Neuronal stem cell (in vitro differentiated cells): ENCODE data around the gene PDE6B.

Experiments used
- DNase-seq: peaks from one replicate; pipeline ENCODE4 v3.0.0-alpha.2; 2013; ENCODE audit warnings: low spot score
- H2AFZ ChIP-seq: one replicate; pipeline ENCODE4 v1.6.1; 2013; ENCODE audit warnings: mild to moderate bottlenecking, low read length, inconsistent platforms
- H2AK5ac ChIP-seq: 2 replicates; pipeline ENCODE4 v1.6.1; 2013; ENCODE audit warnings: low read depth, mild to moderate bottlenecking, inconsistent platforms, low read length, moderate library complexity, mixed read lengths
- H2BK120ac ChIP-seq: 2 replicates; pipeline ENCODE4 v1.6.1; 2013; ENCODE audit warnings: low read depth, mild to moderate bottlenecking, inconsistent platforms, low read length, moderate library complexity, mixed read lengths
- H2BK12ac ChIP-seq: one replicate; pipeline ENCODE4 v1.6.1; 2013; ENCODE audit warnings: low read length, inconsistent platforms
- H2BK15ac ChIP-seq: 2 replicates; pipeline ENCODE4 v1.6.1; 2013; ENCODE audit warnings: mild to moderate bottlenecking, low read length, inconsistent platforms, mixed read lengths
- H2BK5ac ChIP-seq: one replicate; pipeline ENCODE4 v1.6.1; 2013; ENCODE audit warnings: inconsistent platforms, mild to moderate bottlenecking, low read length, moderate library complexity
- H3K14ac ChIP-seq: one replicate; pipeline ENCODE4 v1.6.1; 2013; ENCODE audit warnings: low read length, inconsistent platforms
- H3K18ac ChIP-seq: 2 replicates; pipeline ENCODE4 v1.6.1; 2013; ENCODE audit warnings: low read length, inconsistent platforms
- H3K23ac ChIP-seq: 2 replicates; pipeline ENCODE4 v1.6.1; 2013; ENCODE audit warnings: low read depth, mild to moderate bottlenecking, mixed read lengths, low read length, inconsistent platforms; ENCODE audit not compliant: poor library complexity
- H3K27ac ChIP-seq: replicated peaks from 3 replicates; pipeline ENCODE4 v1.5.1; 2013; ENCODE audit warnings: low read length, inconsistent platforms
- H3K27me3 ChIP-seq, 3 experiments: 2 replicates each; pipeline ENCODE4 v1.6.1; 2013; ENCODE audit warnings: low read length in 3 of 3, mild to moderate bottlenecking in 2 of 3, inconsistent platforms in 1 of 3, low read depth in 1 of 3, mixed read lengths in 1 of 3, moderate library complexity in 1 of 3; ENCODE audit not compliant: control insufficient read depth in 3 of 3, insufficient read depth in 3 of 3
- H3K36me3 ChIP-seq, 2 donors: replicated peaks in 1 of 2; 2 replicates each; pipeline ENCODE4 v1.6.1; 2013; ENCODE audit warnings: low read length in 2 of 2; ENCODE audit not compliant: control insufficient read depth in 2 of 2, insufficient read depth in 2 of 2
- H3K4ac ChIP-seq: 2 replicates; pipeline ENCODE4 v1.6.1; 2013; ENCODE audit warnings: inconsistent platforms, mild to moderate bottlenecking, low read length, moderate library complexity
- H3K4me1 ChIP-seq, 2 donors: 1 replicate in 1 of 2; 2 replicates in 1 of 2; pipeline ENCODE4 v1.6.1; 2013; ENCODE audit warnings: low read length in 2 of 2, low read depth in 1 of 2; ENCODE audit not compliant: control insufficient read depth in 2 of 2, insufficient read depth in 1 of 2
- H3K4me2 ChIP-seq: one replicate; pipeline ENCODE4 v1.6.1; 2013; ENCODE audit warnings: mild to moderate bottlenecking, low read length, inconsistent platforms; ENCODE audit not compliant: insufficient read depth, poor library complexity, severe bottlenecking
- H3K4me3 ChIP-seq, 2 donors: 2 replicates each; pipeline ENCODE4 v1.5.1; 2013; ENCODE audit warnings: low read length in 2 of 2, mild to moderate bottlenecking in 2 of 2, inconsistent platforms in 1 of 2, moderate library complexity in 1 of 2
- H3K79me1 ChIP-seq: one replicate; pipeline ENCODE4 v1.6.1; 2013; ENCODE audit warnings: low read depth, mild to moderate bottlenecking, inconsistent platforms, low read length, moderate library complexity
- H3K9ac ChIP-seq: one replicate; pipeline ENCODE4 v1.6.1; 2013; ENCODE audit warnings: mild to moderate bottlenecking, low read depth, low read length, inconsistent platforms; ENCODE audit not compliant: poor library complexity
- H3K9me3 ChIP-seq, 2 donors: replicated peaks in 1 of 2; 2 replicates each; pipeline versions ENCODE3 to v1.6.1; 2013; ENCODE audit warnings: low read length in 2 of 2, mild to moderate bottlenecking in 2 of 2, inconsistent platforms in 1 of 2, low read depth in 1 of 2, mixed read lengths in 1 of 2, moderate library complexity in 1 of 2; ENCODE audit not compliant: control insufficient read depth in 2 of 2, insufficient read depth in 1 of 2
- H4K8ac ChIP-seq: one replicate; pipeline ENCODE4 v1.6.1; 2013; ENCODE audit warnings: low read depth, mild to moderate bottlenecking, inconsistent platforms, low read length, moderate library complexity
- H4K91ac ChIP-seq: one replicate; pipeline ENCODE4 v1.6.1; 2013; ENCODE audit warnings: low read length, low read depth, mild to moderate bottlenecking, inconsistent platforms; ENCODE audit not compliant: poor library complexity
- WGBS, 2 donors: extraction: QIAGEN DNeasy Blood & Tissue Kit; methylation state at CpG; one replicate each; pipeline ENCODE4 v1.1.7; 2013; ENCODE audit warnings: missing lambda C conversion rate in 2 of 2, mixed read lengths in 1 of 2; ENCODE audit not compliant: insufficient read length in 2 of 2, insufficient replicate concordance in 1 of 2; ENCODE audit errors: extremely low coverage in 2 of 2; 5-methylcytosine and 5-hydroxymethylcytosine counted together

Gene PDE6B

GRCh38 chr4:617644-618641, 7.4 kb upstream of the PDE6B start:
- no CpG with 5 or more reads among the region's 18 CpGs for whole genome bisulfite sequencing, 2 donors
- Histone ChIP-seq H3K9ac (no peak overlapping the region), H3K79me1 (no peaks in the 10 kb centered on the region), H3K27ac (no peak overlapping the region), H3K4me1 (no peaks in the 10 kb centered on the region), H3K27me3 (peaks cover 0 to 1% (median 0%) of the 10 kb centered on the region in 3 experiments), H3K14ac (no peak overlapping the region), H3K18ac (no peak overlapping the region), H2BK120ac (no peak overlapping the region), H3K23ac (no peak overlapping the region), H2BK15ac (no peak overlapping the region), H4K8ac (no peak overlapping the region), H4K91ac (no peak overlapping the region), H3K4me3 (peak overlapping the region in 1 of 2 donors; percentile 19), H2BK5ac (no peak overlapping the region), H2AFZ (no peak overlapping the region), H2BK12ac (no peak overlapping the region), H3K4me2 (no peak overlapping the region), H2AK5ac (peak overlapping the region; percentile 4), H3K9me3 (peaks cover 0 to 2% of the 10 kb centered on the region in 2 donors), H3K36me3 (no peaks in the 10 kb centered on the region), H3K4ac (no peak overlapping the region)
- no peak for DNase-seq

- Histone ChIP-seq H2BK15ac (no peak overlapping the region), H3K4me1 (peaks cover 3 to 12% of the 10 kb centered on the region in 2 donors), H3K4me2 (no peak overlapping the region), H2AK5ac (no peak overlapping the region), H4K8ac (no peak overlapping the region), H2BK120ac (no peak overlapping the region), H3K27me3 (peaks cover 0 to 3% (median 0%) of the 10 kb centered on the region in 3 experiments), H3K9me3 (peaks cover 0 to 2% of the 10 kb centered on the region in 2 donors), H2BK12ac (no peak overlapping the region), H2BK5ac (no peak overlapping the region), H3K23ac (no peak overlapping the region), H3K79me1 (no peaks in the 10 kb centered on the region), H4K91ac (no peak overlapping the region), H3K18ac (no peak overlapping the region), H3K14ac (no peak overlapping the region), H3K4me3 (no peak overlapping the region), H3K27ac (no peak overlapping the region), H3K4ac (no peak overlapping the region), H3K36me3 (no peaks in the 10 kb centered on the region), H3K9ac (no peak overlapping the region), H2AFZ (no peak overlapping the region)
- no peak for DNase-seq
- no CpG with 5 or more reads among the region's 11 CpGs for WGBS, 2 donors
Measured at GRCh38 chr4:620201-620600, 5.2 kb upstream of the PDE6B start.

DNA sequence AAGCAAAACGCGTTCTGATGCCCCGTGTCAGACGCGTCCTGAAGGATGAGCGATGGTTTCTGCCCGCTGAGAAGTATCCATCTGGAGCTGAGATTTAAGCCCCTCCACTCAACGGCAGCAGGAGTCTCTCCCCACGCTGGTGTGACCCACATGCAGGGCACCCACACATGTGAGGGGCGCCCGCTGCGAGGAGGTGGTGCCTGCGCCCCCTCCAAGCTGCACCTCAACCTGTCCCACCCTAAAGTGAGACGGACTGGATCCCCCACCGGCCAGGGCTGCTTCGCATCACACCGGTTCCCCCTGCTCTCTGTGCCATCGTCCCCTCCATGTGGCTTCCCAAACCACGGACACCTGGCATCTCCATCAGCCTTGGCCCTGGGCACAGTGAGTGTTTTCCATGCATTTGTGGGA, 4.5 kb upstream of the PDE6B start:
- H3K9me3 ChIP-seq, result peaks cover 0 to 2% of the 10 kb centered on the region in 2 donors
- H3K23ac ChIP-seq, result no peak overlapping the region
- H2AFZ ChIP-seq, result no peak overlapping the region
- peaks cover 0 to 3% (median 0%) of the 10 kb centered on the region in 3 experiments for H3K27me3 ChIP-seq
- no peak overlapping the region for H4K91ac ChIP-seq
- H3K14ac ChIP-seq, result no peak overlapping the region
- H3K27ac ChIP-seq, result no peak overlapping the region
- no peak overlapping the region for H2BK120ac ChIP-seq
- peaks cover 3 to 14% of the 10 kb centered on the region in 2 donors for H3K4me1 ChIP-seq
- no peak for DNase-seq
- H3K79me1 ChIP-seq, result no peaks in the 10 kb centered on the region
- no peak overlapping the region for H2AK5ac ChIP-seq
- no peak overlapping the region for H2BK12ac ChIP-seq
- peak overlapping the region in 1 of 2 donors; percentile 5 for H3K4me3 ChIP-seq
- no peak overlapping the region for H3K4me2 ChIP-seq
- no peak overlapping the region for H2BK15ac ChIP-seq
- no peak overlapping the region for H2BK5ac ChIP-seq
- H3K4ac ChIP-seq, result no peak overlapping the region
- no peaks in the 10 kb centered on the region for H3K36me3 ChIP-seq
- H3K9ac ChIP-seq, result no peak overlapping the region
- WGBS, 2 donors, result no CpG with 5 or more reads among the region's 19 CpGs
- no peak overlapping the region for H4K8ac ChIP-seq
- peak overlapping the region; percentile 25 for H3K18ac ChIP-seq

DNA sequence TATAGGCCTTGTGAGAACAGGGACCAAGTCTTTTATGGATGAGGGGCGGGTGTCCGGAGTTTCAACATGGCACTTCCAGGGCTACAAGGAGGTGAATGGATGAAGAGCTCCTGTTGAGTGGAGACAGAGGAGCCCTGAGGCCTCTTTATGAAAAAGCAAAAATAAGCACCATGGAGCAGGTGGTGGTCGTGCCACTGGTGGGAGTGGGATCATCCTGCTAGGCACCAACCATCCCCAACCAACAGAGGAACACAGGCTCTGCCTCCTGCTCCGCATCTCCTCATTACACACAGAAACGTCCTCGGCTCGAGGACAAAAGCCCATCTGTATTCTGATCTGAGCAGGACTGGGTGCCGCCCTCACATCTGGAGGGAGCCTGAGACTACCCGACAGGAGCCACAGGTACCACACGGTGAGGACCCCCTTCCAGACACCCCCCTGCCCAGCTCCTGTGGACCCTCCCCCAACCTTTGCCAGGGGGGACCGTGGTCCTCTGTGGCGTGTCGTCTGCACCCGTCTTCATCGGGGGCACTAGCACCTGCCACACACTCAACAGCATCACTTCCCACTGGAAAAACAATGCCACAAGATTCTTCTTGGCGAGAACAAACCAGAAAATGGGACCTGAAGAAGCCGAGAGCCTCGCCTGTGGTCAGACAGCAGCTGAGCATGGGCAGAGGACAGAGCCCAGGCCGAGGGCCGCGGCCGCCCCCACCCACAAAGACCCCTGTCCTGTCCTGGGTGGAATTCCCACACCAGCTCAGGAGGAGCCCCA, 3.9 kb upstream of the PDE6B start:
- no peak overlapping the region for H4K91ac ChIP-seq
- no peak overlapping the region for H3K4ac ChIP-seq
- peak overlapping the region; percentile 73 for H3K18ac ChIP-seq
- H3K14ac ChIP-seq, result no peak overlapping the region
- H2BK5ac ChIP-seq, result no peak overlapping the region
- peaks cover 0 to 2% of the 10 kb centered on the region in 2 donors for H3K9me3 ChIP-seq
- no peaks in the 10 kb centered on the region for H3K79me1 ChIP-seq
- DNase-seq, result no peak
- WGBS, 2 donors, result no CpG with 5 or more reads among the region's 22 CpGs
- no peak overlapping the region for H3K9ac ChIP-seq
- no peak overlapping the region for H2BK15ac ChIP-seq
- H3K4me1 ChIP-seq, result peaks cover 3 to 14% of the 10 kb centered on the region in 2 donors
- no peaks in the 10 kb centered on the region for H3K36me3 ChIP-seq
- H4K8ac ChIP-seq, result no peak overlapping the region
- no peak overlapping the region for H2AK5ac ChIP-seq
- H3K23ac ChIP-seq, result no peak overlapping the region
- no peak overlapping the region for H2BK120ac ChIP-seq
- H3K4me2 ChIP-seq, result no peak overlapping the region
- H2AFZ ChIP-seq, result no peak overlapping the region
- H3K4me3 ChIP-seq, result no peak overlapping the region
- H2BK12ac ChIP-seq, result no peak overlapping the region
- peaks cover 0 to 3% (median 0%) of the 10 kb centered on the region in 3 experiments for H3K27me3 ChIP-seq
- H3K27ac ChIP-seq, result no peak overlapping the region
